H1 (cell line): ENCODE results near the gene PDE4D.

Source experiments
- EGR1 ChIP-seq: IDR thresholded peaks from 2 replicates; pipeline ENCODE4 v1.6.1; 2011; ENCODE audit warnings: low read depth, low read length, borderline replicate concordance
- EP300 ChIP-seq, 2 experiments: IDR thresholded peaks; 1 replicate in 1 of 2; 2 replicates in 1 of 2; pipeline ENCODE4 v1.6.1; 2011 to 2012; ENCODE audit warnings: low read depth in 2 of 2, low read length in 2 of 2, mild to moderate bottlenecking in 2 of 2, borderline replicate concordance in 1 of 2, inconsistent platforms in 1 of 2, moderate library complexity in 1 of 2
- POLR2AphosphoS5 ChIP-seq: IDR thresholded peaks from 2 replicates; pipeline ENCODE4 v1.6.1; 2011; ENCODE audit warnings: low read depth, low read length
- TBP ChIP-seq: IDR thresholded peaks from 2 replicates; pipeline ENCODE4 v1.6.1; 2011; ENCODE audit warnings: low read depth, low read length, improper control_type of control experiment
- TEAD4 ChIP-seq: IDR thresholded peaks from 2 replicates; pipeline ENCODE4 v1.6.1; 2012; ENCODE audit warnings: low read depth, low read length, inconsistent platforms, mixed read lengths
- YY1 ChIP-seq: IDR thresholded peaks from 2 replicates; pipeline ENCODE4 v1.6.1; 2011; ENCODE audit warnings: low read depth, mild to moderate bottlenecking, low read length
- TF ChIP-seq, protein P1 (sequence below), 3 experiments: IDR thresholded peaks; 1 replicate in 2 of 3; 2 replicates in 1 of 3; pipeline versions ENCODE4 v1.5.1 to v1.6.1; 2011; ENCODE audit warnings: low read length in 3 of 3, mild to moderate bottlenecking in 3 of 3, inconsistent platforms in 2 of 3, low read depth in 1 of 3, moderate library complexity in 1 of 3; ENCODE audit not compliant: insufficient read depth in 1 of 3; ENCODE audit errors: control extremely low read depth in 1 of 3

- TF ChIP-seq YY1 = no peak
- no peak for TF ChIP-seq EGR1
- no peak for TF ChIP-seq POLR2AphosphoS5
- TF ChIP-seq TEAD4 = no peak
- TF ChIP-seq EP300 (IDR thresholded peaks at IDR 0.05; ENCODE audit: borderline replicate concordance in 1 of 2, low read depth in 2 of 2, low read length in 2 of 2) = no peak
- TF ChIP-seq, protein P1, sequence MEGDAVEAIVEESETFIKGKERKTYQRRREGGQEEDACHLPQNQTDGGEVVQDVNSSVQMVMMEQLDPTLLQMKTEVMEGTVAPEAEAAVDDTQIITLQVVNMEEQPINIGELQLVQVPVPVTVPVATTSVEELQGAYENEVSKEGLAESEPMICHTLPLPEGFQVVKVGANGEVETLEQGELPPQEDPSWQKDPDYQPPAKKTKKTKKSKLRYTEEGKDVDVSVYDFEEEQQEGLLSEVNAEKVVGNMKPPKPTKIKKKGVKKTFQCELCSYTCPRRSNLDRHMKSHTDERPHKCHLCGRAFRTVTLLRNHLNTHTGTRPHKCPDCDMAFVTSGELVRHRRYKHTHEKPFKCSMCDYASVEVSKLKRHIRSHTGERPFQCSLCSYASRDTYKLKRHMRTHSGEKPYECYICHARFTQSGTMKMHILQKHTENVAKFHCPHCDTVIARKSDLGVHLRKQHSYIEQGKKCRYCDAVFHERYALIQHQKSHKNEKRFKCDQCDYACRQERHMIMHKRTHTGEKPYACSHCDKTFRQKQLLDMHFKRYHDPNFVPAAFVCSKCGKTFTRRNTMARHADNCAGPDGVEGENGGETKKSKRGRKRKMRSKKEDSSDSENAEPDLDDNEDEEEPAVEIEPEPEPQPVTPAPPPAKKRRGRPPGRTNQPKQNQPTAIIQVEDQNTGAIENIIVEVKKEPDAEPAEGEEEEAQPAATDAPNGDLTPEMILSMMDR (IDR thresholded peaks at IDR 0.05; ENCODE audit: control extremely low read depth in 1 of 3, insufficient read depth in 1 of 3, low read depth in 1 of 3, low read length in 3 of 3) = no peak
- no peak for TF ChIP-seq TBP
Observed at GRCh38 chr5:59185757-59186385, 707.7 kb downstream of the PDE4D start.
